NCI-H345 (cell line): Measurements from ENCODE around the gene CHRM2.

ENCODE experiments used
- DNase-seq: peaks from one replicate; lab custom pipeline; 2025; lab: John Stamatoyannopoulos, UW

CHRM2 gene

GRCh38 chr7:137026176-137026500 lies 157.7 kb downstream of the CHRM2 start:
- DNase-seq, result no peak

GRCh38 chr7:137032436-137032835 lies 164.0 kb downstream of the CHRM2 start:
- no peak for DNase-seq

GRCh38 chr7:137036768-137037167 lies 168.3 kb downstream of the CHRM2 start:
- DNase-seq, result no peak

GRCh38 chr7:137038706-137039105 lies 170.3 kb downstream of the CHRM2 start:
- no peak for DNase-seq

- DNase-seq, result no peak
Observed at GRCh38 chr7:137040745-137041144, 172.3 kb downstream of the CHRM2 start.

GRCh38 chr7:137045573-137045972 lies 177.1 kb downstream of the CHRM2 start:
- DNase-seq, result no peak

- no peak for DNase-seq
Observed at GRCh38 chr7:137069249-137069963, 201.0 kb downstream of the CHRM2 start.
